Esophagus squamous epithelium (tissue), 5 donors: Measurements from ENCODE around the gene VRK3. TPM values are rescaled to one million over a fixed set of nuclear protein-coding genes. Genes with fewer than 3 reads are reported as not detected.
A peak's percentile ranks its signal among the peaks of the same experiment; 100 is the strongest.
"Not testable (repeated sequence)": the region's sequence is repeated elsewhere in the genome, so short reads cannot be mapped to it uniquely, and the experiment has no call there.

ENCODE experiments used
- DNase-seq: peaks from one replicate; lab custom pipeline; 2025; lab: John Stamatoyannopoulos, UW
- H3K27ac ChIP-seq, 4 donors: fragments of 200-600 bp; sonication (generic); one replicate each; pipeline ENCODE4 v1.5.1; 2016 to 2019; ENCODE audit warnings: mild to moderate bottlenecking in 1 of 4
- H3K27me3 ChIP-seq, 4 donors: fragments of 200-600 bp; sonication (generic); 1 replicate in 3 of 4; 2 replicates in 1 of 4; pipeline versions ENCODE4 v1.5.1 to v1.6.0; 2017 to 2021; ENCODE audit warnings: antibody characterized with exemption in 1 of 4
- H3K36me3 ChIP-seq, 3 donors: fragments of 200-600 bp; sonication (generic); one replicate each; pipeline ENCODE4 v1.5.1; 2016 to 2019
- H3K4me1 ChIP-seq, 3 donors: fragments of 200-600 bp; sonication (generic); one replicate each; pipeline ENCODE4 v1.5.1; 2017 to 2019
- H3K4me3 ChIP-seq, 4 donors: fragments of 200-600 bp; sonication (generic); 1 replicate in 3 of 4; 2 replicates in 1 of 4; pipeline ENCODE4 v1.5.1; 2016 to 2019; ENCODE audit warnings: mild to moderate bottlenecking in 2 of 4, moderate library complexity in 1 of 4
- H3K9me3 ChIP-seq, 3 donors: fragments of 200-600 bp; sonication (generic); one replicate each; pipeline ENCODE4 v1.5.1; 2016 to 2019
- POLR2A ChIP-seq, 4 donors: fragments of 450-650 bp; IDR thresholded peaks; one replicate each; pipeline ENCODE4 v1.6.1; 2017; ENCODE audit warnings: antibody characterized with exemption in 4 of 4, mild to moderate bottlenecking in 4 of 4, moderate library complexity in 3 of 4
- WGBS, 2 donors: methylation state at CpG; one replicate each; pipeline ENCODE4 v1.1.5; 2018; 5-methylcytosine and 5-hydroxymethylcytosine counted together
- intact Hi-C: fragments of 100-400 bp; cut with DNase I; formaldehyde crosslinking; loops from one replicate; pipeline ENCODE4 v1.15.0; 2022
- total RNA-seq, 4 donors: library from RNA; depleted of rRNA; stranded (reverse); fragments of >200 nt; gene quantifications; one replicate each; pipeline ENCODE4 v1.1.0, GENCODE V29; 2016
- TF ChIP-seq, protein P1 (sequence below), 6 experiments: fragments of 450-650 bp in 4 of 6; fragments of 200-600 bp in 2 of 6; sonication (generic) in 2 of 6; IDR thresholded peaks; one replicate each; pipeline ENCODE4 v1.5.1; 2016 to 2019; ENCODE audit warnings: antibody characterized with exemption in 6 of 6, mild to moderate bottlenecking in 4 of 6, moderate library complexity in 4 of 6
- donor health status: DM: yes; HTN: yes; CAD: no.

The VRK3 gene
- total RNA-seq, 4 donors from 2014 or later = 12.7 to 26.1 (median 20.9) TPM

- no peaks in the 10 kb centered on the region for H3K4me1 ChIP-seq
- H3K4me3 ChIP-seq = no peak overlapping the region
- H3K27me3 ChIP-seq = no peaks in the 10 kb centered on the region
- TF ChIP-seq POLR2A (IDR thresholded peaks at IDR 0.05) = no peak
- TF ChIP-seq, protein P1, sequence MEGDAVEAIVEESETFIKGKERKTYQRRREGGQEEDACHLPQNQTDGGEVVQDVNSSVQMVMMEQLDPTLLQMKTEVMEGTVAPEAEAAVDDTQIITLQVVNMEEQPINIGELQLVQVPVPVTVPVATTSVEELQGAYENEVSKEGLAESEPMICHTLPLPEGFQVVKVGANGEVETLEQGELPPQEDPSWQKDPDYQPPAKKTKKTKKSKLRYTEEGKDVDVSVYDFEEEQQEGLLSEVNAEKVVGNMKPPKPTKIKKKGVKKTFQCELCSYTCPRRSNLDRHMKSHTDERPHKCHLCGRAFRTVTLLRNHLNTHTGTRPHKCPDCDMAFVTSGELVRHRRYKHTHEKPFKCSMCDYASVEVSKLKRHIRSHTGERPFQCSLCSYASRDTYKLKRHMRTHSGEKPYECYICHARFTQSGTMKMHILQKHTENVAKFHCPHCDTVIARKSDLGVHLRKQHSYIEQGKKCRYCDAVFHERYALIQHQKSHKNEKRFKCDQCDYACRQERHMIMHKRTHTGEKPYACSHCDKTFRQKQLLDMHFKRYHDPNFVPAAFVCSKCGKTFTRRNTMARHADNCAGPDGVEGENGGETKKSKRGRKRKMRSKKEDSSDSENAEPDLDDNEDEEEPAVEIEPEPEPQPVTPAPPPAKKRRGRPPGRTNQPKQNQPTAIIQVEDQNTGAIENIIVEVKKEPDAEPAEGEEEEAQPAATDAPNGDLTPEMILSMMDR (IDR thresholded peaks at IDR 0.05) = no peak
- H3K9me3 ChIP-seq = peaks cover 0 to 34% (median 24%) of the 10 kb centered on the region in 3 donors
- intact Hi-C loops = no loop called here
- no peak for DNase-seq
- WGBS, 2 donors = 70 to 77% methylated on average over 8 to 15 of the region's 15 CpGs
- H3K27ac ChIP-seq = no peak overlapping the region
- no peaks in the 10 kb centered on the region for H3K36me3 ChIP-seq
Observed at GRCh38 chr19:50060107-50060506, 34.9 kb upstream of the VRK3 start.

DNA sequence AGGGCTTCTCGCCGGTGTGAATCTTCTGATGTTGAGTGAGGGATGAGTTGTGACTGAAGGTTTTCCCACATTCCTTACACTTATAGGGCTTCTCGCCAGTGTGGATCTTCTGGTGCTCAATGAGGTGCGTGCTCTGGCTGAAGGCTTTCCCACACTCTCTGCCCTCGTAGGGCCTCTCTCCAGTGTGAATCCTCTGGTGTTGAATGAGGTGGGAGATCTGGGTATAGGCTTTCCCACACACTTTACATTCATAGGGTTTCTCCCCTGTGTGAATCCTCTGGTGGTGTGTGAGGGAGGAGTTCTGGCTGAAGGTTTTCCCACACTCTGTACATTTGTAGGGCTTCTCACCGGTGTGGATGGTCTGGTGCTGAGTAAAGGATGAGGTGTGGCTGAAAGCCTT lies 33.9 kb upstream of the VRK3 start:
- Histone ChIP-seq H3K4me1 (no peaks in the 10 kb centered on the region), H3K27ac (no peak overlapping the region), H3K36me3 (no peaks in the 10 kb centered on the region), H3K27me3 (no peaks in the 10 kb centered on the region), H3K4me3 (no peak overlapping the region), H3K9me3 (peaks cover 0 to 34% (median 24%) of the 10 kb centered on the region in 3 donors)
- DNase-seq = no peak
- WGBS, 2 donors = 86 to 100% methylated on average over 1 to 6 of the region's 6 CpGs
- intact Hi-C loops = no loop called here
- no peak for TF ChIP-seq POLR2A (IDR thresholded peaks at IDR 0.05)
- TF ChIP-seq, protein P1 (IDR thresholded peaks at IDR 0.05) = no peak

DNA sequence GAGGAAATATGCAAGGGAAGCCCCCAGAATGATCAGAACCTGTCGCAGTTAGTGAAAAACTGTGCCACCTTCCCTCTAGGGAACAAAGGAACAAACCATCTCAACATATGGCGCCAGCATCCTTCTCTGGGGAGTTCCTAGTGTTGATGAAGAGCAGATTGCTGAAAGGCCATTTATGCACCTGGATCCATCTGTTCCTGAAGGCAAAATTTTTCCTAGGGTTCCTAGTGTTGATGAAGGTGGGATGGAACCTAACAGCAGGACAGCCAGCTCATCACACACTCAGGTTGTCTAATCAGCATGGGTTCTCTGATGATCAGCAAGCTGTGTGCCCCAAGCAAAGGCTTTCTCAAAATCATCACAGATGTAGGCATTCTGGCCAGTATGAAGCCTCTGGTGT lies 33.3 kb upstream of the VRK3 start:
- no peak for TF ChIP-seq POLR2A (IDR thresholded peaks at IDR 0.05)
- TF ChIP-seq, protein P1 (IDR thresholded peaks at IDR 0.05) = no peak
- H3K4me1 ChIP-seq = no peaks in the 10 kb centered on the region
- H3K27ac ChIP-seq = no peak overlapping the region
- no peaks in the 10 kb centered on the region for H3K36me3 ChIP-seq
- H3K4me3 ChIP-seq = no peak overlapping the region
- intact Hi-C loops = no loop called here
- no peaks in the 10 kb centered on the region for H3K27me3 ChIP-seq
- 83% methylated on average over 2 of the region's 2 CpGs; no CpG with 5 or more reads in 1 of the 2 donors for WGBS, 2 donors
- H3K9me3 ChIP-seq = peaks cover 0 to 34% (median 24%) of the 10 kb centered on the region in 3 donors
- DNase-seq = no peak

DNA sequence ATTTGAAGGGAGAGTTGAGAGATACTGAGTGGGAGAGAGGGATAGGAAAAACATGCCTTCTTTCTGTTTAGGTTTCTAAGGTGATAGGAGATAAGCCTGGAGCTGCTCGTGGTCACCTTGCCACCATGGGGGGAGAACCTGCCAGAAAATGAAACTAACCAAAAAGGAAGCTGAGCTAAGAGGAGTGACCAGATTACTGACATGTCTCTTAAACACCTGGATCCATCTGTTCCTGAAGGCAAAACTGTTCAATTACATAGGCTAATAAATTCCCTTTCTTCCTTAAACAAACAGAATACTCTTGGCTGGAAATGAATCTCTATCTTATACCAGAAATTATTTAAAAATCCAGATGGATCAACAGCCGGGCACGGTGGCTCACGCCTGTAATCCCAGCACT lies 27.9 kb upstream of the VRK3 start:
- Histone ChIP-seq H3K4me1 (peaks cover 4 to 19% (median 12%) of the 10 kb centered on the region in 3 donors), H3K4me3 (no peak overlapping the region), H3K27ac (no peak overlapping the region), H3K27me3 (no peaks in the 10 kb centered on the region), H3K36me3 (no peaks in the 10 kb centered on the region), H3K9me3 (peaks cover 0 to 10% (median 2%) of the 10 kb centered on the region in 3 donors)
- no peak for DNase-seq
- 29 to 65% methylated on average over 3 to 4 of the region's 4 CpGs for WGBS, 2 donors
- no peak for TF ChIP-seq POLR2A (IDR thresholded peaks at IDR 0.05)
- TF ChIP-seq, protein P1 (IDR thresholded peaks at IDR 0.05) = no peak
- intact Hi-C loops = no loop called here

GRCh38 chr19:50051964-50052363 lies 26.8 kb upstream of the VRK3 start:
- WGBS, 2 donors = 81 to 82% methylated on average over 6 to 7 of the region's 8 CpGs
- intact Hi-C loops = no loop called here
- no peak overlapping the region for H3K4me3 ChIP-seq
- no peaks in the 10 kb centered on the region for H3K27me3 ChIP-seq
- H3K9me3 ChIP-seq = peaks cover 0 to 6% (median 3%) of the 10 kb centered on the region in 3 donors
- no peak overlapping the region for H3K27ac ChIP-seq
- peaks cover 4 to 19% (median 12%) of the 10 kb centered on the region in 3 donors for H3K4me1 ChIP-seq
- peaks cover 0 to 3% (median 0%) of the 10 kb centered on the region in 3 donors for H3K36me3 ChIP-seq
- no peak for TF ChIP-seq POLR2A (IDR thresholded peaks at IDR 0.05)
- TF ChIP-seq, protein P1 (IDR thresholded peaks at IDR 0.05) = no peak
- DNase-seq = no peak

DNA sequence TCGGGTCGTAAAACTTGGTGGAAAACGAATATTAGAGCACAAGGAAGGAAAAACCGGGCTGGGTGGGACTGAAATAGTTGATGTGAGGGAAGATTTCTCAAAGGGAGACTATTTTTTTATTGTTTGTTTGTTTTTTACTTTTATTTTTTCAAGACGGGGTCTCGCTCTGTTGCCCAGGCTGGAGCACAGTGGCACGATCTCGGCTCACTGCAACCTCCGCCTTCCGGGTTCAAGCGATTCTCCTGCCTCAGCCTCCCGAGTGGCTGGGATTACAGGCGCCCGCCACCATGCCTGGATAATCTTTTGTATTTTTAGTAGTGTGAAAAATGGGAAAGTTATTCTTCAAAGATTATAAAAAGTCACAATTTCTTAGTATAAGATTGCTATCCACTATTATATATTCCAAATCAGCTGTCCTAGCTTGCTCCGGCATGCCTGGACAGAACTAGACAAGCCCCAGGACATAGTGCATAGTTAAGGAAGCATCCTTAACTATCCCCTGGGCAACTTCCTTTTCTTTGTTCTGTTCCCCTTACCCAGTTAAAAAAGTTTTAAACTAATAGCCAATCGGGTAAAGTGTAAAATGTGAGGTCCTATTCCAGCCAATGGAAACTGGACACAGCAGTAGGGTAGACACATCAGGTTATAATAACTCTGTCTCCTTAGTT lies 26.2 kb upstream of the VRK3 start:
- 36 to 38% methylated on average over 16 of the region's 16 CpGs for WGBS, 2 donors
- H3K36me3 ChIP-seq, H3K27me3 ChIP-seq, DNase-seq, intact Hi-C loops: not testable (repeated sequence)
- H3K4me1 ChIP-seq = peaks cover 4 to 19% (median 12%) of the 10 kb centered on the region in 3 donors
- peaks cover 0 to 11% (median 9%) of the 10 kb centered on the region in 3 donors for H3K9me3 ChIP-seq
- H3K27ac ChIP-seq = peak overlapping the region in 2 of 4 donors; percentile 46 to 80
- H3K4me3 ChIP-seq = peak overlapping the region; percentile 22 to 69 (median 48)
